HG03066 (cell line): Measurements from ENCODE around the gene KMT2D.

ENCODE experiments used
- ATAC-seq: cut with Tn5 transposase; IDR thresholded peaks from one replicate; pipeline ENCODE4 v1.9.1; 2021; ENCODE audit warnings: low read depth; ENCODE audit not compliant: unreplicated experiment

The KMT2D gene

GRCh38 chr12:49060237-49061156 lies at the start of gene KMT2D:
Gene KMT2D (minus strand): TSS chr12:49060794. CDS start chr12:49055324, 5,470 bp downstream.
- ATAC-seq, result peak; percentile 50

- no peak for ATAC-seq
Observed at GRCh38 chr12:49109641-49110463, 49.3 kb upstream of the KMT2D start.

- no peak for ATAC-seq
Observed at GRCh38 chr12:49108958-49109404, 48.4 kb upstream of the KMT2D start.

GRCh38 chr12:49105504-49106084 lies 45.0 kb upstream of the KMT2D start:
- ATAC-seq, result no peak

- no peak for ATAC-seq
Observed at GRCh38 chr12:49104822-49105221, 44.2 kb upstream of the KMT2D start.

GRCh38 chr12:49100380-49100779 lies 39.8 kb upstream of the KMT2D start:
- no peak for ATAC-seq

- ATAC-seq, result no peak
Observed at GRCh38 chr12:49098703-49099102, 38.1 kb upstream of the KMT2D start.

- no peak for ATAC-seq
Observed at GRCh38 chr12:49098035-49098451, 37.4 kb upstream of the KMT2D start.

GRCh38 chr12:49097381-49097780 lies 36.8 kb upstream of the KMT2D start:
- no peak for ATAC-seq

GRCh38 chr12:49094975-49095365 lies 34.4 kb upstream of the KMT2D start:
- no peak for ATAC-seq

- no peak for ATAC-seq
Observed at GRCh38 chr12:49094160-49094974, 33.8 kb upstream of the KMT2D start, which contains the start of gene DHH. Gene DHH (minus strand): TSS chr12:49094801. CDS start chr12:49094512, 289 bp downstream.

- no peak for ATAC-seq
Observed at GRCh38 chr12:49093792-49094159, 33.2 kb upstream of the KMT2D start.

GRCh38 chr12:49092816-49093406 lies 32.3 kb upstream of the KMT2D start:
- no peak for ATAC-seq

GRCh38 chr12:49092086-49092815 lies 31.7 kb upstream of the KMT2D start:
- no peak for ATAC-seq

- no peak for ATAC-seq
Observed at GRCh38 chr12:49091836-49092085, 31.2 kb upstream of the KMT2D start.

- ATAC-seq, result no peak
Observed at GRCh38 chr12:49091056-49091835, 30.7 kb upstream of the KMT2D start.

GRCh38 chr12:49089821-49090773 lies 29.5 kb upstream of the KMT2D start:
- no peak for ATAC-seq
